Measurements from ENCODE around the gene PDE10A.

Gene PDE10A

DNA sequence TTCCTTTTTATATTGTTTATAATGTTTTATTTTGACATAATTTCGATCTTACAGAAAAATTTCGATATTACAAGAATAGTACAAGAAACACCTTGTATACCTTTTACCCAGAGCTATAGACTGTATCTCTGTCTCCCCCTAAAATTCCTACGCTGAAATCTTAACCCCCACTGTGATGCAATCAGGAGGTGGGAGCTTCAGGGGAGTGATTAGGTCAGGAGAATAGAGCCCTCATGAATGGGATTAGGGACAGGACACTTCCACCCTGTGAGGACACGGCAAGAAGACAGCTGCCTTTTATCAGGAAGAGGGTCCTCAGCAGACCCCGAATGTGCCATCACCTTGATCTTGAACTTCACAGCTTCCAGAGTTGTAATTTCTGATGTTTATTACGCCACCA, 204.9 kb downstream of the PDE10A start:
- DNase-seq, result no peak

DNA sequence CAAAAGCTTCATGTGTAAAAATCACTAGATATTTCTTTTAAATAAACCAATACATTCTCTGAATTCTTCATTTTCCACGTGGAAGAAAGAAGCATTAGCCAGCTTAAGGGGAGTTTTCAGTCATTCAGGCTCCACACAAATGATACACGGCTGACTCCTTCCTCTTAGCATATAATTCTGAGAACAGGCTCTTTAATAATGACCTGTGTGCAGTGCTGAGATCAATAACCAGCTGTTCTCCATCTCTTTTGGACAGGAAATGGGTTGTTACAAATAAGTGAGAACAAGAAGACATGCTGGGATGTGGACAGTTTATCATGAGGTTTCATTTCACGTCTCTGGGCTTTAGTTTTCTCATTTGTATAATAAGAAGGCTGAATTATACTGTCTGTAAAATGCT, 206.8 kb downstream of the PDE10A start:
- DNase-seq, result no peak

DNA sequence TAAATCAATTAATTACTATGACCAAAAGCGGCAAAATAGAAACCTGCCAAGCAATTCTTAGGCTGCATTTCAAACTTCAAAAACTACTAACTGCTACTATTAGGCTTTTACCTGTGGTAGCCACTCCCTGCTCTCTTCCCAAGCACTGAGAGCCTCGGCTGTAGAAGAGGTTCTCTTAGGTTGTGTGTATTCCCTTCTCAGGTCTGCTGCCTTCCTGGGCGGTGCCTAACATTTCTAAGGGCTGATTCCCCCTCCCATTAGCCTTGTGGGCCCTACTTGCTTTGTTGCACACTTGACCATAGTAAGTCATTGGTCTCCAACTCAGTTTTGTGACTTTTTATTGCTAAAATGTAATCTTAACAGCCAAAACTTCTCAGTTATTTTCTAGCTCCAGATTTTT, 207.6 kb downstream of the PDE10A start:
- DNase-seq, result no peak

DNA sequence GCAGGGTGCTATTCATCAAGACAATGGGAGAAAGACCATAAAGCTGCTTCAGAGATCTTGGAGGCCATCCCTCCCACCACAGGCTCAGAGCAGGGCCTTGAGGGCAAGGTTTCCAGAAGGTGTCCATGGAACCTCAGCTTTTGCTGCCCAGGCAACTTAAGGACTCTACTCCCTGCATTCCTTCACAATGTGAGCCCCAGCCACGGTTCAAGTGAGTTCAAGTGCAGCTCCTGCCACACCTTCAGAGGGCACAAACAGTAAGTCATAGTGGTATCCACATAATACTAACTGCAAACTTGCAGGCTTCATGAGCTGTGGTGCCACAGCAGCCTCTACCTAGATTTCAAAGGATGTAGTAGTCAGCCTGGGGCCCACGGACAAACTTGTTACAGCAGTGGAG, 209.6 kb downstream of the PDE10A start:
- DNase-seq, result no peak

DNA sequence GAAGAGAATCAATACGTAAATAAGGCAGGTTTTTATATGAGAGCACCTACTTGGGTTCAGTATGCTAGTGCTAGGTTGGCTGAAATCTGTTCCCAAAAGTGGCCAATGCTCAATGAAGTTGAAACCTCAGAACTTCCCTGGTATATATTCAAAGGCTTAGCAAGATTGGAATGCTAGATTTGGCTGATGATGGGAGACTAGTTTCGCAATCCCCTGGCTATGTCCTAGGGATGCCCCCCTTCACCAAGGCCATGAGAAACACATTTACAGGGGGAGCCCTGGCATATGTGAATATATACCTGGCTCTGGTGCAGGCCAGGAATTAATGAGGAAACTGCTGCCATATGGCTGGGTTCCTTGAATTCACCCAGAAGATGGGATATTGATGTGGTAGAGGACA, 211.2 kb downstream of the PDE10A start:
- no peak for DNase-seq

DNA sequence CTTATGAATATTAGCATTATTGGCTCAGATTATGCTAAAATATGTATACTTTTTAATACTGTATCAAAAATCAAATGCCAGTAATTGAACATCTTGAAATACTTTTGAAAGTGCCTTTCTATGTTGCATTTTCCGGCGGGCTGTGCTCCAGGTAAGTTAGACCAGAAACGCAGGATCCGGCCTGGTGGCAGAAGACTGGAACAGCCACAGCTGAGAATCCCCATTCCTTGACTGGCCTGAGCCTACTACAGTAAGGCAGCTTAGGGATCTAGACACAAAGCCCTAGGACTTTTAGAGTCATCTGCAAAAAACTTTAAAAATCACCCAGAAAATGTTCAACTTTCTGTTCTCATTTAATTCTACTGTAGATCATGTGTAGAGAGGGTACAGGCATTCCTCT, 214.8 kb downstream of the PDE10A start:
- no peak for DNase-seq

DNA sequence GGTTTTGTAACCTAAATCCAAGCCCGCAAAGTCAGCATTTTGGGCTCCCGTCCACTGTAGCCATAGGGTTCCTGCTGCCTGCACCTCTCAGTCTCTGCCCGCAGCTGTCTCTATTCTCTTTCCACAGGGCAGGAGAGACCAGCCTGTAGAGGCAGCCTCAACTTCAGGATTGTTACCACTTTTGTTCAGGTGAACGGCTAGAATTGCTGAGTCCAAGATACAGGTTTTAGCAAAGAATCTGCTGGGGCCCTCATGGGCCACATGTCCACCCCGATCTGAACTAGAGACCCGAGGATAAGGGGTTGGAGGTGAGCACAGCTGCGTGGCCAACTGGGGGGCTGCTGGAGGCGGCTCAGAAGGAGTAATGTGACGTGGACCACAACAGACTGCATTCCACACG, 215.9 kb downstream of the PDE10A start:
- no peak for DNase-seq

DNA sequence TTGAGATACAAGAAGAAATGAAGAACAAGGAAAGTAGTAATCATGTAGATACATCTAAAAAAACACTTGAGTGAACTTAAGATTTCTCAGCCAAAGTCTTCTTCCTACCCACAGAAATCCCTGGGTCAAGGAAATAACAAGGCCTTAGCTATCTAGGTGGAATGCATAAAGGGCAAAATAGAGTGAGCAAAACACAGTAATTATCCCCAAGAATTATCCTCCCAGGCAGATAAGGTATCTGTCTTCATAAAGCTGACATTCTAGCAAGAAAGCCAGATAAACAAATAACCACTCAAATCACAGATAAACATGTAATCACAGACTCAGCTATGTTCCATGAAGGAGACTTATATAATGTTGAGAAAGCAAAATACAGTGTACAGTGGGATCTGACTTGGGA, 216.7 kb downstream of the PDE10A start:
- no peak for DNase-seq

DNA sequence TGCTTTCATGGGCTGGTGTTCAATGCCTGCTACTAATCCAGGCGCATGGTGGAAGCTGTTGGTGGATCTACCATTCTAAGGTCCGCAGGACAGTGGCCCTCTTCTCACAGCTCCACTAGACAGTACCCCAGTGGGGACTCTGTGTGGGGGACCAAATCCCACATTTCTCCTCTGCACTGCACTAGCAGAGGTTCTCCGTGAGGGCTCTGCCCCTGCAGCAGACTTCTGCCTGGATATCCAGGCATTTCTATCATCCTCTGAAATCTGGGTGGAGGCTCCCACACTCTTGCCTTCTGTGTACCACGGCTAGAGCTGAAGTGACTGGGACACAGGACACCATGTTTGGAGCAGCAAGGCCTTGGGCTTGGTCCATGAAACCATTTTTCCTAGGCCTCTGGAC, 219.6 kb downstream of the PDE10A start:
- DNase-seq, result no peak

DNA sequence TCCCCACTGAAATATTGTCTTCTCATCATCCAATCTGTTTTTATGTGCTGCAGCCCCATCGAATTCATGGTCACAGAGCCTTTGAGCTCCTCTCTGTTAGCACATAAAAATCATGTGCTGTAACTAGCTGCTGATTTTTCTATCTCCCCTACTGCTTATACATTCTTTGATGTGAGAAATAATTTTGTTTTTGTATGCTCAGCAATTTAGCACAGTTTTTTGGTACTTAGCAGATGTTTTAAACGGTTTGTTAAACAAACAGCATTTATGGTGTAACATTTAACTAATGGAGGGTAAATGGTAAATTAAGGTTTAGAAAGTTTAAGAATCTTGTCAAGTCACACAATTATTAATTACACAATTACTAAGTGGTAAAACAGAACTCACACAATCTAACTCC, 221.9 kb downstream of the PDE10A start:
- DNase-seq, result no peak

DNA sequence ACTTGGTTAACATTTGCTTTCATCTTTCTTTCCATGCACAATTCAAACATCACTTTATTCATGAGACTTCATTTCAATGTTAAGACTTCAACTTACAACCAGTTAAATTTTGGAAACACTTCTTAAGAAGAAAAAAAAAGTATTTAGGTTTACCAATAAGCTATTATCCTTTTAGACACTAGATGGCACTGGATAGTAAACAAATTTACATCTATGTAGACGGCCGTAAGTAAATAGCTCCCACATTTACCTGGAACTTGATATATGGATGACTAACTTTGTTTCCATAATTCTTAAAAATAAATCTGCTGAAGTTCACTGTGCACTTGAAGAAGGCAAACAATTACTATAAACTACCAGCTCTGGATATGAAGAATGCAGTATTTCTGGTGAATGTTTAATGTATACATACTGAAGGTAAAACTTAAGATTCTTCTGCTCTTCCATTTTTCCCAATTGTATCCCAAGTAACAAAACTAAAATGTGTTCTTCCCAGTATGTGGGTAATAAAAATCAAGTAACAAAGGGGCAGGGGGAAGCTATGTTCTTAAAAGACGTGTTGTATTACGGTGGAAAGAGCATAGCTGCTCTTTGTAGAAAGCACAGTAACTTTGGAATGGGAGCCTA, 223.0 kb downstream of the PDE10A start:
- DNase-seq, result no peak

DNA sequence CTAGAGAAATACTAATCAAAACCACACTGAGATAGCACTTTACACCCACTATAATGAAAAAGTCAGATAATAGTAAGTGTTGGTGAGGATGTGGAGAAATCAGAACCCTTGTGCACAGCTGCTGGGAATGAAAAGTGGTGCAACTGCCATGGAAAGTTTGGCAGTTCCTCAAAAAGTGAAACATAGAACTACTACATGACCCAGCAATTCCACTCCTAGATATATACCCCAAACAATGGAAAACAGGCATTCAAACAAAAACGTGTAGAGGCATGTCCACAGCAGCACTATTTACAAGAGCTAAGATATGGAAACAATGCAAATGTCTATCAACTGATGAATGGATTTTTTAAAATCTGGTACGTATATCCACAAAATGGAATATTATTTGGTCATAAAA, 236.1 kb downstream of the PDE10A start:
- DNase-seq, result no peak

DNA sequence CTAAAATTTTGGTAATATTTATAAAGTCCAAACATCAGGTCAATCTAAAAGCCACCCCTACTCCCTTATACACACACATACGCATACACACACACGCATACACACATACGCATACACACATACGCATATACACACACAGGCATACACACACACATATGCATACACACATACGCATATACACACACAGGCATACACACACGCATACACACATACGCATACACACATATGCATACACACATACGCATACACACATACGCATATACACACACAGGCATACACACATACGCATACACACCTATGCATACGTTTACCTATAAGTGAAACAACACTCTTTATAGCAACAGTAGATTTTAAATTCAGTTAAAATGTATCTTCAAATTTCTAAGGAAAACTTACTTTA, 240.8 kb downstream of the PDE10A start:
- DNase-seq, result no peak

DNA sequence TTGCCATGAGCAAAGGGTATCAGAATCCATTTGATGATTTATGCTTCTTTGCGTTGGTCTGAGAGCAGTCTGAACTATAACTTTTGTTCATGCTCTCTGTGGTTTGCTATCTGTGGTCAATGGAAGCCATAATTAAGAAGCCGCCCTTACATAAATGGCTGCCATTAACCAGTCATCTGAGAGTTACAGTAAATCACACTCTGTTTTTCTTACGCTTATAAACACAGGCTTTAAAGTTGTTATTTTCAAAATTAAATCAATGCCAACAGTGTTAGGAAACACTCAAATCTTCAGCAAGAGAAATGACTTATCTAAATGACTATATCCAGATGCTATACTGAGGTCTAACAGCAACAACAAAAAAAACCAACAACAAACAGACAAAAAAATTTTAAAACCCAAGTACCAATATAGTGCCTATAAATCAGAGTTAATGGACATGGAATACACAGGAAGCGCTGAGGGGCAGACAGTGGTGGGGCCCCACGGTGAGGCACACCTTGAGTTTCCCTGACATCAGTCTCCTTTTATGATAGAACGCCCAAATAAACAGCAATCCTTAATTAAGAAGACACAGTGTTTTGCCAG, 245.7 kb downstream of the PDE10A start:
- no peak for DNase-seq

DNA sequence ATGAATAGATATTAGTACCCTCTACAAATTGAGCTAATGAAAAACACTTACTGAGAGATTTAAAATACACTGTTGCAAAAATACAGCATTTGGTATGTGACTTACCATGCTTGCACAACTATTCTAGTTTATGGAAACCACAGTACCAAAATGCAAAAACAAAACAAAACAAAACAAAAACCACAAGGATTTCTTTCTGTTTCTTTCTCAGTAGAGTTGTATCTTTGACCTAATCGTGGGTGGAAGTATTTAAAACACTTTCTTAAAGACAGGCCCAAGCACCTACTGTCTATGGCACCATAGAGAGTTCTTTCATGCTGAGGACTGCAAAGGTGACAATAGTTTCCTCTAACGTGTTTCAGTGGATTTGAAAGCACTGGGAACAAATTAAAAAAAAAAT, 258.3 kb downstream of the PDE10A start:
- DNase-seq, result no peak

DNA sequence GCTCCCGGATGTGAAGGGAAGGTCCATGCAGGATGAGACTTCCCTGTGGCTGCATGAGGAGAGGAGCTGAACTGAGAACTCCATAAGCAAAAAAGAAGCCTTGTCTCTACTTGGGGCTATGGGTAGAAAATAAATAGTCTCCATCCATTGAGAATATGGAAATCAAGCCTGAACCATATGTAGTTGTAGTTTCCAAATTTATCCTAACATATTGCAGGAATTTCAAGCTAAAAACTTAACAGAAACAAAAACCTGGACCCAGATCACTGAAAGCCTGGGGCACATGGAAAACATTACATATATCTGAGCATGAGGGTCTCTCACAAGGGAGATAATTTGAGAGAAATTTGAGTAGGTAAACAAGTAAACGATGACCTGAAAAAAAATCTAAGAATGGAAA, 258.7 kb downstream of the PDE10A start:
- DNase-seq, result no peak

DNA sequence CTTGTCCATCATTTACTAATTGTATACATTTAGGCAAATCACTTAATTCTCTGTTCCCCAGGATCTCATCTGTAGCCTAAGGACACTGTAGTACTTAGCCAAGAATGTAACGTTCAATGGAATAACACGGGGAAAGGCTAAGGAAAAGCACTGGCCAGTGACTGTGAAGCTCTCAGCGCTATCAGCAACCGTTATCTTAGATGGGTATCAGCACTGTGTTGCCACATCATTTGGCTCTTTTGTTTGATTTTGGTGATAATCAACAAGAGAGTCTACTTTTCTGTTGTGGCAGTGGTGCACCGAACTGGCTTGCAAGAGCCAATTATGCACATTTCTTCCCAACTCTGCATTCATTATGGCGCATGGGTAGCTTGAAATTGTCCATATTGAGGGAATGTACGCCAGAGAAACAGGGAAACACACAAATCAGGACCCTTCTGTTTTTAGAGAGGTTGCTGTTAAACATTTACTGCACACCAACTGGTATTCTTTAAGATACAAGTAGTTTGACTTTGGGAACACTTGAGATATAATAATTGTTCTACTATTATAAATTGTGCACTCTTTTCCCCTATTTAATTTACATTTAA, 259.9 kb downstream of the PDE10A start:
- no peak for DNase-seq

DNA sequence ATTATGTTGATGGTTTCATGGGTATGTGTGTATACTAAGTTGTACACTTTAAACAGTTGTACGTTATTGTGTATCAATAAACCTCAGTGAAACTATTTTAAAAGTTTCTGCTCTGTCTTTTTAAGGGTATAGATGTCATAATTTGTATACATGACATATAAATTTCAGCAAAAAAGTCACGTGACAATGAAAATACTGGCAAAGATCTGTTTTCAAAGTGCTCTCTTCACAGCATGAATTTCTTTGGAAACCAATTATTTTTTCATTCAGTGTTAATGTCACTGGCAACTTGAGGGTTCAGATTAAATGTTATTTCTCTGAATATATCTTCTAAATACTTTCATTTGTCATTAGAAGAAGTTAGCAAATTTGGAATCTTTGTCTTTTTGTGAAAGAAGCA, 261.9 kb downstream of the PDE10A start:
- DNase-seq, result no peak

DNA sequence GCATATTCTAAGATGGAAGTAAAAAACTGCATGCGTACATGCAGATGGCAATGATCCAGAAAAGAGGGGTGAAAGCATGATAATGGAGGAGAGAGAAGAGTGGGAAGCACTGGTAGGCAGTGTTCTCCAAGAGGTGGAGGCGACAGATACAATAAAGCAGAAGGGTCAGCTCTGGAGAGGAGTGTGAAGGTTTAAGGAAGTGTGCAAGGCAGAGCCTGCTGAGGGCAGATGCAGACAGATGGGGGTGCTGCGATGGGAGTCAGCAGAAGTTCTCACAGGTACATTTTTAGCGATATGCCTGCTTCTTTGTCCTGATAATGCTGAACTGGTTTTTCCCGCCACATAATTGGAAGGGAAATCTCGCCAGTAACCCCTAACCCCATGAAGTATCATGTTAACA, 272.6 kb downstream of the PDE10A start:
- DNase-seq, result no peak

DNA sequence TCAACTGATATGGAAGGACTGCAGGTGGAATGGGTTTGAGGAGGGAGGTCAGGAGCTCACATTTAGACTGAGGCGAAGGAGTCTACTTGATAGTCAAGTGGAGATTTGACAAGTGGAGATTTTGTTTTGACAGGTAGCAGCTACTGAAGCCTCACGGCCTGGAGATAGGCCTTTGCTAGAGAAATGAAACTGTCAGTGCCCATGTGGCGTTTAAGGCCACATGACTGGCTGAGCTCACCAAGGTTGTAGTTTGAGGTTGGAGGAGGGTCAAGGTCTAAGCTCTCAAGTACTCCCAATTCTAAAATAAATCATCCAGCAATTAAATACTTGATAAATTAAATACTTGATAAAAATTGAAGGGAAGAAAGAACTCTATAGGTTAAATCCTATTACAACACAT, 273.5 kb downstream of the PDE10A start:
- DNase-seq, result no peak

DNA sequence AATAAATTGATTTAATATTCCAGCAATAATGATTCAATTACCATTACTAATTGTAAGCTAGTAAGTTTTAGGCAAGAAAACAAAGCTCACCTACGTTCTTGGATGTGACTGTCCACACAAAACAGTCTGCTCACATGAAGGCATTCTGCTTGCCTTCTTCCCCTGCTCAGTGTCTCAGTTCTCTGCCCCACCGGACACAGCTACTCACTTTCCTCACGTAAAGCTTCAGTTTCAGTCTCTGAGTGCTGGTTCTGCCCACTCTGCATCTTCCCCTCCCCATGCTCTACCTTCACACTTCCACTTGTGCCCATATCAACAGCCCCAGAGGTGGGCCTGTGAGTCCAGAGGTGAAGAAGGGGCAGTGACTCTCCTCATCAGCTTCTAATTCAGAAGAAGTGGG, 279.7 kb downstream of the PDE10A start:
- no peak for DNase-seq

DNA sequence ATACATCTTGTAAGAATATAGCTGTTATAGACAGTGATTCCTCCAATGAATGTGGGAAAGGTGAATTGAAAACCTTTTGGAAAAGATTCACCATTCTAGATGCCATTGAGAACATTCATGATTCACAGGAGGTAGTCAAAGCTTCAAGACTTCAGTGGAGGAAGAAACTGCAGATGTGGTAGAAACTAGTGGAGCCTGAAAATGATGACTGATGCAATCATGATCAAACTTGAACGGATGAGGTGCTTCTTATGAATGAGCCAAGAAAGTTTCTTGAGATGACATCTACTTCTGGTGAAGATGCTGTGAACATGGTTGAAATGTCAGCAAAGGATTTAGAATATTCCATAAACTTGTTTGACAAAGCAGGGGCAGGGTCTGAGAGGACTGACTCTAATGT, 286.9 kb downstream of the PDE10A start:
- no peak for DNase-seq

DNA sequence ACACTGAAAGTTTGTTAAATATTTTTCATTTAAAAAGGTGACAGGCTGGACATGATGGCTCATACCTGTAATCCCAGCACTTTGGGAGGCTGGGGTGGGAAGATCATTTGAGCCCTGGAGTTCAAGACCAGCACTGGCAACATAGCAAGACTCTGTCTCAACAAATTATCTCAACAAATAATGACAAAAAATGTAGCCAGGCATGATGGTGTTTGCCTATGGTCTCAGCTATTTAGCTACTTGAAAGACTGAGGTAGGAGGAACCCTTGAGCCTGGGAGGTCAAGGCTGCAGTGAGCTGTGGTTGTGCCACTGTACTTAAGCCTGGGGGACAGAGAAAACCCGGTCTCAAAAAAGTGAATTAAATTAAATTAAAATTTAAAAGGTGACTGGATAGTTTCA, 297.7 kb downstream of the PDE10A start:
- DNase-seq, result no peak

DNA sequence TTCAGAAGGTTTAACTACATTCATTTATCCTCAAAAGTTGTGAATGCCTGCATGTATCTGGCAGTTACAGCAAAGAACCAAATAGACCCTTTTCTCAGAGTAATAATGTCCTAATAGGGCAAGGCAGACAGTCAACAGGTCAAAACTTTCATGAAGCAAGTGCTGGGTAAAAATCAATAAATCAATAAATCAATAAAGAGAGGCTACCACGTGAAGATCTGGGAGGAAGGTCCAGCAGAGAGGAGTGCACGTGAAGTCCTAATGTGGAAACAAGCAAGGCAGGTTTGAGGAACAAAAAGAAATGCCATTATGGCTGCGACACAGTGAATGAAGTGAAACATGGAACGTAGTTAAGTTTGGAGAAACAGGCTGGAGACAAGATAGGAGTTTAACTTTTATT, 317.3 kb downstream of the PDE10A start:
- DNase-seq, result no peak

DNA sequence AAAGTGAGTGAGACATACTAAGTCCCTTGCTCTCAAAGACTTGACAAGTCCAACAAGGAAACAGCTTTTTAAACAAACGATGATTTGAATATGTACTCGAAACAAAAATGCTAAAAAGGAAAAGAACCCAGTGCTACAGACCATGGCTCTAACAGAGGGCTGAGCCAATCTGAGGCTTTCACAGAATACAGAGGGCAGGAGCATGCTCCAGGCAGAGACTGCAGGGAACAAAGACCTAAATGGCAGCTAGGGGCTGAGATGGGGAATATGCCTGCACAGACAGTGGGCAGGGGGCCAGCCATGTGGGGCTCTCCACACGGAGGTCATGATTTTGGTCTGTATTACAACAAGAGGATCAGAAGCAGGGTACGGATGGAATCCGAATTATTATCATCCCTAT, 322.5 kb downstream of the PDE10A start:
- DNase-seq, result no peak
